Measurements from ENCODE around the gene ZACN. TPM values are rescaled to one million over a fixed set of nuclear protein-coding genes. Genes with fewer than 3 reads are reported as not detected.

The ZACN gene
- total RNA-seq, 1 experiment from 2014 or later, result 0.09 TPM

- H3K9me3 ChIP-seq (ENCODE audit: control insufficient read depth, low read depth, low read length), result no peaks in the 10 kb centered on the region
- H3K23ac ChIP-seq (ENCODE audit: insufficient read length, low read depth, low read length), result no peak overlapping the region
- no peak overlapping the region for H2AK5ac ChIP-seq (ENCODE audit: insufficient read length, low read length)
- H3T11ph ChIP-seq (ENCODE audit: low read length), result no peak overlapping the region
- peaks cover 11% of the 10 kb centered on the region for H3K23me2 ChIP-seq (ENCODE audit: insufficient read length, low read depth, low read length, poor library complexity, severe bottlenecking)
- no peak for TF ChIP-seq CTCF (conservative IDR thresholded peaks at IDR 0.05)
- peaks cover 18 to 29% of the 10 kb centered on the region in 2 experiments for H3K4me1 Mint-ChIP-seq
- H3K79me1 ChIP-seq (ENCODE audit: insufficient read depth, low read depth, low read length, poor library complexity, severe bottlenecking), result no peaks in the 10 kb centered on the region
- peak overlapping the region; percentile 97 to 98 for H3K4me3 Mint-ChIP-seq
- no CpG with 5 or more reads among the region's 4 CpGs for WGBS (ENCODE audit: extremely low coverage, insufficient read length, low lambda C conversion rate)
- H3K56ac ChIP-seq (ENCODE audit: insufficient read length, low read depth, low read length), result no peak overlapping the region
- no peak overlapping the region for H2BK20ac ChIP-seq (ENCODE audit: low read depth, low read length, poor library complexity, severe bottlenecking)
- H4K5ac ChIP-seq (ENCODE audit: insufficient read length, low read depth, low read length), result no peak overlapping the region
- no peaks in the 10 kb centered on the region for H3K27me3 ChIP-seq (ENCODE audit: insufficient read depth, low read length)
- peaks cover 0 to 3% of the 10 kb centered on the region in 2 experiments; a peak in 1 of 5 replicates for H3K9me3 Mint-ChIP-seq
- no peak overlapping the region for H3K27ac ChIP-seq (ENCODE audit: insufficient read length, low read depth, low read length)
- no peak overlapping the region for H2BK5ac ChIP-seq (ENCODE audit: insufficient read length, low read length)
- peak overlapping the region; percentile 94 for H3K4me2 ChIP-seq (ENCODE audit: insufficient read depth, insufficient read length, low read length)
- H4K20me1 ChIP-seq (ENCODE audit: control insufficient read depth, insufficient read depth, insufficient read length), result peaks cover 4% of the 10 kb centered on the region
- H3K27me3 Mint-ChIP-seq (ENCODE audit: low read depth), result no peaks in the 10 kb centered on the region; the same call in none of the 2 replicates
- no peak overlapping the region for H4K8ac ChIP-seq (replicated peaks; ENCODE audit: insufficient read length, low read depth, low read length)
- peak overlapping the region; percentile 66 for H3K9ac ChIP-seq (ENCODE audit: extremely low read depth, insufficient read length, low read length)
- no peak overlapping the region for H2AFZ ChIP-seq (ENCODE audit: low read length)
- H2BK12ac ChIP-seq (ENCODE audit: insufficient read length, low read depth, low read length), result no peak overlapping the region
- no peak overlapping the region for H2BK15ac ChIP-seq (ENCODE audit: low read depth, low read length)
- H3K14ac ChIP-seq (ENCODE audit: insufficient read depth, low read length), result no peak overlapping the region
- no peak overlapping the region for H4K91ac ChIP-seq (ENCODE audit: insufficient read length, low read depth, low read length)
- peaks cover 21 to 44% (median 37%) of the 10 kb centered on the region in 3 experiments for H3K36me3 Mint-ChIP-seq (ENCODE audit: insufficient read depth in 1 of 3, low read depth in 3 of 3)
- DNase-seq, result no peak
- no peak overlapping the region for H3K18ac ChIP-seq (ENCODE audit: insufficient read length, low read depth, low read length)
- no peaks in the 10 kb centered on the region for H3K79me2 ChIP-seq (ENCODE audit: insufficient read depth, low read length)
- no peak overlapping the region for H2BK120ac ChIP-seq (ENCODE audit: low read depth, low read length, poor library complexity, severe bottlenecking)
- peaks cover 6% of the 10 kb centered on the region for H3K4me1 ChIP-seq (ENCODE audit: insufficient read depth, low read length)
- H3K4ac ChIP-seq (ENCODE audit: low read depth, low read length), result no peak overlapping the region
- peak overlapping the region in 2 of 3 experiments; percentile 99; a peak in 4 of 7 replicates for H3K27ac Mint-ChIP-seq
Observed at GRCh38 chr17:76102944-76103273, 23.9 kb downstream of the ZACN start.
